Gastroesophageal sphincter (tissue), 3 donors: ENCODE measurements around the gene SLC12A8.

Experiments used
- CTCF ChIP-seq, 4 experiments: fragments of 200-600 bp in 2 of 4; fragments of 450-650 bp in 2 of 4; sonication (generic) in 1 of 4; IDR thresholded peaks; one replicate each; pipeline ENCODE4 v1.5.1; 2017 to 2019; ENCODE audit warnings: antibody characterized with exemption in 4 of 4, mild to moderate bottlenecking in 2 of 4, moderate library complexity in 2 of 4
- POLR2A ChIP-seq, 2 donors: fragments of 450-650 bp; IDR thresholded peaks; one replicate each; pipeline ENCODE4 v1.6.1; 2017; ENCODE audit warnings: antibody characterized with exemption in 2 of 2, mild to moderate bottlenecking in 2 of 2, moderate library complexity in 1 of 2

- TF ChIP-seq CTCF (IDR thresholded peaks at IDR 0.05) (no peak), POLR2A (IDR thresholded peaks at IDR 0.05) (no peak)
Measured at GRCh38 chr3:125054062-125054448, 158.5 kb downstream of the SLC12A8 start.
